Stimulated activated CD4-positive, alpha-beta T cell treated with anti-CD3 and anti-CD28 coated beads, Interleukin-1b, Interleukin-23, amount 100 ng/mL, for 1 hour (primary cell): ENCODE data around the gene NFKBIE.
A peak's percentile ranks its signal among the peaks of the same experiment; 100 is the strongest.

ENCODE experiments used
- DNase-seq, 2 donors: peaks; one replicate each; pipeline ENCODE4 v3.0.0-alpha.2; 2020; ENCODE audit warnings: low read depth in 2 of 2

Gene NFKBIE

GRCh38 chr6:44226368-44227147 is 38.8 kb downstream of the NFKBIE start:
- DNase-seq: no peak

- no peak for DNase-seq
Measured at GRCh38 chr6:44225579-44226325, 39.6 kb downstream of the NFKBIE start.

- DNase-seq: no peak
Measured at GRCh38 chr6:44224965-44225305, 40.4 kb downstream of the NFKBIE start.

- no peak for DNase-seq
Measured at GRCh38 chr6:44224029-44224964, 41.1 kb downstream of the NFKBIE start.

GRCh38 chr6:44223319-44224028 is 41.9 kb downstream of the NFKBIE start, which contains the start of gene SLC29A1:
Gene SLC29A1 (plus strand): TSS chr6:44223595. CDS start chr6:44227314, 3,719 bp downstream.
- peak; percentile 56 to 78 for DNase-seq

GRCh38 chr6:44222486-44223318 is 42.6 kb downstream of the NFKBIE start:
- DNase-seq: no peak

GRCh38 chr6:44221961-44222335 is 43.4 kb downstream of the NFKBIE start:
- no peak for DNase-seq

GRCh38 chr6:44221291-44221960 is 43.9 kb downstream of the NFKBIE start:
- DNase-seq: peak; percentile 40 to 46

GRCh38 chr6:44220913-44221290 is 44.4 kb downstream of the NFKBIE start:
- no peak for DNase-seq

GRCh38 chr6:44219815-44220784 is 45.3 kb downstream of the NFKBIE start:
- no peak for DNase-seq

GRCh38 chr6:44219053-44219814 is 46.1 kb downstream of the NFKBIE start:
- DNase-seq: no peak

- no peak for DNase-seq
Measured at GRCh38 chr6:44217332-44218143, 47.8 kb downstream of the NFKBIE start.

- no peak for DNase-seq
Measured at GRCh38 chr6:44216677-44217331, 48.5 kb downstream of the NFKBIE start, which contains the start of gene MYMX. Gene MYMX (plus strand): TSS chr6:44216926. CDS start chr6:44217472, 546 bp downstream.

- no peak for DNase-seq
Measured at GRCh38 chr6:44214307-44214706, 51.0 kb downstream of the NFKBIE start.

- no peak for DNase-seq
Measured at GRCh38 chr6:44211284-44211683, 54.1 kb downstream of the NFKBIE start.
